Neural progenitor cell (in vitro differentiated cells): ENCODE results near the gene SNUPN. TPM values are rescaled to one million over a fixed set of nuclear protein-coding genes. Genes with fewer than 3 reads are reported as not detected.

ENCODE experiments used
- DNase-seq: peaks from one replicate; pipeline ENCODE4 v3.0.0-alpha.2; 2016; ENCODE audit warnings: low spot score
- H2AFZ ChIP-seq: fragments of 200-600 bp; sonication (generic); replicated peaks from 2 replicates; pipeline ENCODE4 v1.6.1; 2016; ENCODE audit warnings: antibody characterized with exemption
- H3F3A ChIP-seq: fragments of 200-600 bp; sonication (generic); 2 replicates; pipeline ENCODE4 v1.6.1; 2016; ENCODE audit warnings: antibody characterized with exemption, low read depth
- H3K27ac ChIP-seq: fragments of 200-600 bp; sonication (generic); 2 replicates; pipeline ENCODE4 v1.5.1; 2016; ENCODE audit warnings: mild to moderate bottlenecking
- H3K27me3 ChIP-seq: fragments of 200-600 bp; sonication (generic); 2 replicates; pipeline ENCODE4 v1.6.1; 2016; ENCODE audit warnings: mild to moderate bottlenecking, moderate library complexity
- H3K36me3 ChIP-seq: fragments of 200-600 bp; sonication (generic); 2 replicates; pipeline ENCODE4 v1.5.1; 2016
- H3K4me1 ChIP-seq: fragments of 200-600 bp; sonication (generic); 2 replicates; pipeline ENCODE4 v1.6.1; 2016; ENCODE audit warnings: mixed run types
- H3K4me2 ChIP-seq: fragments of 200-600 bp; sonication (generic); 2 replicates; pipeline ENCODE4 v1.6.1; 2016
- H3K4me3 ChIP-seq: fragments of 200-600 bp; sonication (generic); 2 replicates; pipeline ENCODE4 v1.5.1; 2016
- H3K79me2 ChIP-seq: fragments of 200-600 bp; sonication (generic); 2 replicates; pipeline ENCODE4 v1.6.1; 2016; ENCODE audit warnings: low read depth
- H3K9ac ChIP-seq: fragments of 200-600 bp; sonication (generic); 2 replicates; pipeline ENCODE4 v1.6.1; 2016
- H3K9me3 ChIP-seq: fragments of 200-600 bp; sonication (generic); 2 replicates; pipeline ENCODE4 v1.5.1; 2016; ENCODE audit warnings: low read depth
- H4K20me1 ChIP-seq: fragments of 200-600 bp; sonication (generic); 2 replicates; pipeline ENCODE4 v1.6.1; 2016; ENCODE audit warnings: low read depth
- H3K27ac Mint-ChIP-seq: 3 replicates; pipeline ENCODE4 v1.8.0; 2021; ENCODE audit warnings: mixed read lengths
- H3K27me3 Mint-ChIP-seq: 2 replicates; pipeline ENCODE4 v1.8.0; 2022; ENCODE audit warnings: low read depth, mild to moderate bottlenecking, inconsistent platforms, moderate library complexity, mixed read lengths; ENCODE audit not compliant: insufficient read depth
- H3K36me3 Mint-ChIP-seq: 3 replicates; pipeline ENCODE4 v1.8.0; 2021; ENCODE audit warnings: mixed read lengths
- H3K4me1 Mint-ChIP-seq: 3 replicates; pipeline ENCODE4 v1.8.0; 2021; ENCODE audit warnings: mixed read lengths
- H3K4me3 Mint-ChIP-seq: 3 replicates; pipeline ENCODE4 v1.8.0; 2021; ENCODE audit warnings: mild to moderate bottlenecking, moderate library complexity, mixed read lengths
- H3K9me3 Mint-ChIP-seq: 3 replicates; pipeline ENCODE4 v1.8.0; 2020; ENCODE audit warnings: mixed read lengths
- EZH2 ChIP-seq: fragments of 200-600 bp; sonication (generic); IDR thresholded peaks from 2 replicates; pipeline ENCODE4 v1.6.1; 2017; ENCODE audit warnings: antibody characterized with exemption, mild to moderate bottlenecking, moderate library complexity
- EZH2phosphoT487 ChIP-seq: fragments of 200-600 bp; sonication (generic); IDR thresholded peaks from 2 replicates; pipeline ENCODE4 v1.6.1; 2017; ENCODE audit warnings: antibody characterized with exemption
- total RNA-seq: library from RNA; depleted of rRNA; stranded (reverse); fragments of >200 nt; gene quantifications from 2 replicates; pipeline ENCODE4 v1.2.3, GENCODE V29; 2015; ENCODE audit warnings: low replicate concordance
- TF ChIP-seq, protein P1 (sequence below): fragments of 200-600 bp; sonication (generic); IDR thresholded peaks from 2 replicates; pipeline ENCODE4 v1.5.1; 2017; ENCODE audit warnings: antibody characterized with exemption, mild to moderate bottlenecking

The SNUPN gene
- total RNA-seq, 1 donor from 2014 or later, result 18.4 TPM

GRCh38 chr15:75672646-75673425 lies 47.3 kb upstream of the SNUPN start:
- Histone ChIP-seq H3K4me3 (no peak overlapping the region), H3K27me3 (no peaks in the 10 kb centered on the region), H3K79me2 (no peaks in the 10 kb centered on the region), H3K4me2 (peak overlapping the region; percentile 11), H3K4me1 (peaks cover 25% of the 10 kb centered on the region), H3K9ac (no peak overlapping the region), H2AFZ (no peak overlapping the region), H3F3A (no peaks in the 10 kb centered on the region), H3K9me3 (no peaks in the 10 kb centered on the region), H3K27ac (no peak overlapping the region), H3K36me3 (no peaks in the 10 kb centered on the region), H4K20me1 (no peaks in the 10 kb centered on the region)
- DNase-seq, result peak; percentile 56
- H3K27ac Mint-ChIP-seq, result peak overlapping the region; percentile 80
- H3K27me3 Mint-ChIP-seq, result peaks cover 6% of the 10 kb centered on the region
- H3K36me3 Mint-ChIP-seq, result no peaks in the 10 kb centered on the region
- no peak overlapping the region for H3K4me3 Mint-ChIP-seq
- no peak for TF ChIP-seq EZH2phosphoT487
- H3K9me3 Mint-ChIP-seq, result no peaks in the 10 kb centered on the region
- H3K4me1 Mint-ChIP-seq, result peaks cover 16% of the 10 kb centered on the region

GRCh38 chr15:75671730-75672602 lies 46.4 kb upstream of the SNUPN start:
- H3K36me3 ChIP-seq, result no peaks in the 10 kb centered on the region
- H3K79me2 ChIP-seq, result no peaks in the 10 kb centered on the region
- no peak overlapping the region for H3K27ac ChIP-seq
- peaks cover 17% of the 10 kb centered on the region for H3K4me1 ChIP-seq
- Mint-ChIP-seq H3K4me3 (no peak overlapping the region), H3K36me3 (no peaks in the 10 kb centered on the region), H3K27ac (no peak overlapping the region), H3K9me3 (no peaks in the 10 kb centered on the region), H3K27me3 (peaks cover 6% of the 10 kb centered on the region), H3K4me1 (peaks cover 13% of the 10 kb centered on the region)
- no peaks in the 10 kb centered on the region for H4K20me1 ChIP-seq
- TF ChIP-seq EZH2phosphoT487 (no peak), EZH2 (no peak)
- TF ChIP-seq, protein P1, sequence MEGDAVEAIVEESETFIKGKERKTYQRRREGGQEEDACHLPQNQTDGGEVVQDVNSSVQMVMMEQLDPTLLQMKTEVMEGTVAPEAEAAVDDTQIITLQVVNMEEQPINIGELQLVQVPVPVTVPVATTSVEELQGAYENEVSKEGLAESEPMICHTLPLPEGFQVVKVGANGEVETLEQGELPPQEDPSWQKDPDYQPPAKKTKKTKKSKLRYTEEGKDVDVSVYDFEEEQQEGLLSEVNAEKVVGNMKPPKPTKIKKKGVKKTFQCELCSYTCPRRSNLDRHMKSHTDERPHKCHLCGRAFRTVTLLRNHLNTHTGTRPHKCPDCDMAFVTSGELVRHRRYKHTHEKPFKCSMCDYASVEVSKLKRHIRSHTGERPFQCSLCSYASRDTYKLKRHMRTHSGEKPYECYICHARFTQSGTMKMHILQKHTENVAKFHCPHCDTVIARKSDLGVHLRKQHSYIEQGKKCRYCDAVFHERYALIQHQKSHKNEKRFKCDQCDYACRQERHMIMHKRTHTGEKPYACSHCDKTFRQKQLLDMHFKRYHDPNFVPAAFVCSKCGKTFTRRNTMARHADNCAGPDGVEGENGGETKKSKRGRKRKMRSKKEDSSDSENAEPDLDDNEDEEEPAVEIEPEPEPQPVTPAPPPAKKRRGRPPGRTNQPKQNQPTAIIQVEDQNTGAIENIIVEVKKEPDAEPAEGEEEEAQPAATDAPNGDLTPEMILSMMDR, result no peak
- no peak overlapping the region for H2AFZ ChIP-seq
- H3K4me2 ChIP-seq, result no peak overlapping the region
- H3F3A ChIP-seq, result no peaks in the 10 kb centered on the region
- no peaks in the 10 kb centered on the region for H3K27me3 ChIP-seq
- H3K9ac ChIP-seq, result no peak overlapping the region
- H3K4me3 ChIP-seq, result no peak overlapping the region
- H3K9me3 ChIP-seq, result no peaks in the 10 kb centered on the region
- no peak for DNase-seq

GRCh38 chr15:75669879-75670212 lies 44.3 kb upstream of the SNUPN start:
- H4K20me1 ChIP-seq, result no peaks in the 10 kb centered on the region
- H3K79me2 ChIP-seq, result no peaks in the 10 kb centered on the region
- H3K36me3 Mint-ChIP-seq, result no peaks in the 10 kb centered on the region
- no peak for DNase-seq
- H3K27ac ChIP-seq, result no peak overlapping the region
- no peak overlapping the region for H2AFZ ChIP-seq
- no peak overlapping the region for H3K27ac Mint-ChIP-seq
- H3K36me3 ChIP-seq, result no peaks in the 10 kb centered on the region
- H3K9me3 ChIP-seq, result no peaks in the 10 kb centered on the region
- H3K9me3 Mint-ChIP-seq, result no peaks in the 10 kb centered on the region
- H3K4me3 Mint-ChIP-seq, result no peak overlapping the region
- peaks cover 15% of the 10 kb centered on the region for H3K4me1 Mint-ChIP-seq
- no peak overlapping the region for H3K4me2 ChIP-seq
- peaks cover 17% of the 10 kb centered on the region for H3K4me1 ChIP-seq
- no peaks in the 10 kb centered on the region for H3K27me3 ChIP-seq
- TF ChIP-seq, protein P1, result no peak
- H3F3A ChIP-seq, result no peaks in the 10 kb centered on the region
- H3K4me3 ChIP-seq, result no peak overlapping the region
- peaks cover 6% of the 10 kb centered on the region for H3K27me3 Mint-ChIP-seq
- H3K9ac ChIP-seq, result no peak overlapping the region
